Measurements from ENCODE around the gene DNAI4.

GRCh38 chr1:66809245-66809644 is 115.4 kb downstream of the DNAI4 start:
- TF ChIP-seq CTCF (IDR thresholded peaks at IDR 0.05) (no peak), POLR2A (IDR thresholded peaks at IDR 0.05) (no peak), POLR2AphosphoS5 (IDR thresholded peaks at IDR 0.05) (no peak), EP300 (IDR thresholded peaks at IDR 0.05; ENCODE audit: low read depth) (no peak)

All from transverse colon (tissue), 4 donors.